Fibroblast of the aortic adventitia (primary cell): ENCODE measurements around the gene TSPAN18. TPM values are rescaled to one million over a fixed set of nuclear protein-coding genes. Genes with fewer than 3 reads are reported as not detected.
A peak's percentile ranks its signal among the peaks of the same experiment; 100 is the strongest.

ENCODE experiments used
- DNase-seq: peaks from one replicate; pipeline ENCODE4 v3.0.0-alpha.2; 2010; ENCODE audit warnings: low read depth
- H3K4me3 ChIP-seq: 2 replicates; pipeline ENCODE4 v1.5.1; 2011; ENCODE audit warnings: low read depth, mild to moderate bottlenecking, control low read depth, low read length, moderate library complexity
- total RNA-seq: library from RNA; depleted of rRNA; stranded (reverse); fragments of >200 nt; gene quantifications from 2 replicates; pipeline ENCODE4 v1.2.3, GENCODE V29; 2012; ENCODE audit warnings: low replicate concordance
- TF ChIP-seq, protein P1 (sequence below): IDR thresholded peaks from 2 replicates; pipeline ENCODE4 v1.5.1; 2011; ENCODE audit warnings: mild to moderate bottlenecking, low read length, control low read depth, inconsistent platforms; ENCODE audit not compliant: insufficient read depth

TSPAN18 gene
- total RNA-seq, 1 donor = under 0.01 TPM

DNA sequence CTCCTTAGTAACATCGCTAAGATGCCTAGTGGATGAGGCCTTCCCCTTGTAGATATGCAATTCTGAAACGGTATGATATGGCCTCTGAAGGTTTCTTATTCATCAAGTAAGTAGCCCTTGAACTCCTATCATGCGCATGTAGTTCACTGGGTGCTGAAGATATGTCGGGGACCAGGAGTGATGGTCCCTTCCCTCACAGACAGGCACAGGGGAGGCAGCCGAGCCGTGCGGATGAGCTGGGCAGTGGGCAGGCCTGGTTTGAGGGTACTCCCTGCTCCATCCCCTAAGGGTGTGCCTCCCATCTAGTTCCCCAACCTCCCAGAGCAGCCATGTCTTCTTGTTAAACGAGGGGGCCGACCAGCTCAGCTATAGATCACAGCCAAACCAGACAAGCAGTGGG is 183.8 kb downstream of the TSPAN18 start:
- TF ChIP-seq, protein P1, sequence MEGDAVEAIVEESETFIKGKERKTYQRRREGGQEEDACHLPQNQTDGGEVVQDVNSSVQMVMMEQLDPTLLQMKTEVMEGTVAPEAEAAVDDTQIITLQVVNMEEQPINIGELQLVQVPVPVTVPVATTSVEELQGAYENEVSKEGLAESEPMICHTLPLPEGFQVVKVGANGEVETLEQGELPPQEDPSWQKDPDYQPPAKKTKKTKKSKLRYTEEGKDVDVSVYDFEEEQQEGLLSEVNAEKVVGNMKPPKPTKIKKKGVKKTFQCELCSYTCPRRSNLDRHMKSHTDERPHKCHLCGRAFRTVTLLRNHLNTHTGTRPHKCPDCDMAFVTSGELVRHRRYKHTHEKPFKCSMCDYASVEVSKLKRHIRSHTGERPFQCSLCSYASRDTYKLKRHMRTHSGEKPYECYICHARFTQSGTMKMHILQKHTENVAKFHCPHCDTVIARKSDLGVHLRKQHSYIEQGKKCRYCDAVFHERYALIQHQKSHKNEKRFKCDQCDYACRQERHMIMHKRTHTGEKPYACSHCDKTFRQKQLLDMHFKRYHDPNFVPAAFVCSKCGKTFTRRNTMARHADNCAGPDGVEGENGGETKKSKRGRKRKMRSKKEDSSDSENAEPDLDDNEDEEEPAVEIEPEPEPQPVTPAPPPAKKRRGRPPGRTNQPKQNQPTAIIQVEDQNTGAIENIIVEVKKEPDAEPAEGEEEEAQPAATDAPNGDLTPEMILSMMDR = no peak

DNA sequence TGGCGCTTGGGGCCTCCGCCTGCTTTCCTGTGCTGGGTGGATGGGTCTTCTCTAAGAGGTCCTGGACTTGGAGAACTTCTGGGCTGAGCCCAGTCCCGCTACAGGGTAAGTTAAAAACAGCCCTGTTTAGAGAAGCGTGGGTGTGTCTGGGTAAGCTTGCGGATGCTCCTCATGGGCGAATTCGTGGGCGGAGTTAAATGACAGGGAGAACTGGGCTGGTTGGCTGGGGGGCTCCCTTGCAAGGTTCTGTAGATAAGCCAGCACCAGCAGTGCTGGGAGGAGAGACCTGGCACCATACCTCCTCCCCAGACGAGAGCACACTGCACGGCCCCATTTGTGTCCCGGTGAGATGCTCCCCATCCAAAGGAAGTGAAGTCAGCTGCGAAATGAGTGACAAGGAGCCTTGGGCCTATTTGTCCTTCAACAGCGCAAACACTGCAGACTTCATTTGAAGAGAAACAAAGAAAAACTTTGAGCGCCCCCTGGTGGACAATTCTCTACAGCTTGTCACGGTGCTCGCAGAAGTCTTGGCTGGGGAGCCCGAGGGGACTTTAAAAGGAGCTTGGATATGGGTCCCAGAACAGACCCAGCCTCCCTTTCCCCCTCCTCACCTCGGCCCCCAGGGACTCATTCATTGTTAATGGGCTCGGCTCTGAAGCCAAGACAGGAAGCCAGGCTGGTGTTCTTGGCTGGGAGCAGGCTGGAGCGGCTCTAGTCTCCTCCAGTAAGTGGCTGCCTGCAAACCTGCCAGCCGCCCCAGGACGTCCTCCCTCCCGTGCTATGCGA is 184.5 kb downstream of the TSPAN18 start:
- peak; percentile 87 for DNase-seq
- TF ChIP-seq, protein P1 = peak; percentile 65
- no peak overlapping the region for H3K4me3 ChIP-seq

More for the DNA sequence above, 183.8 kb downstream of the TSPAN18 start:
- DNase-seq = no peak
- H3K4me3 ChIP-seq = no peak overlapping the region

DNA sequence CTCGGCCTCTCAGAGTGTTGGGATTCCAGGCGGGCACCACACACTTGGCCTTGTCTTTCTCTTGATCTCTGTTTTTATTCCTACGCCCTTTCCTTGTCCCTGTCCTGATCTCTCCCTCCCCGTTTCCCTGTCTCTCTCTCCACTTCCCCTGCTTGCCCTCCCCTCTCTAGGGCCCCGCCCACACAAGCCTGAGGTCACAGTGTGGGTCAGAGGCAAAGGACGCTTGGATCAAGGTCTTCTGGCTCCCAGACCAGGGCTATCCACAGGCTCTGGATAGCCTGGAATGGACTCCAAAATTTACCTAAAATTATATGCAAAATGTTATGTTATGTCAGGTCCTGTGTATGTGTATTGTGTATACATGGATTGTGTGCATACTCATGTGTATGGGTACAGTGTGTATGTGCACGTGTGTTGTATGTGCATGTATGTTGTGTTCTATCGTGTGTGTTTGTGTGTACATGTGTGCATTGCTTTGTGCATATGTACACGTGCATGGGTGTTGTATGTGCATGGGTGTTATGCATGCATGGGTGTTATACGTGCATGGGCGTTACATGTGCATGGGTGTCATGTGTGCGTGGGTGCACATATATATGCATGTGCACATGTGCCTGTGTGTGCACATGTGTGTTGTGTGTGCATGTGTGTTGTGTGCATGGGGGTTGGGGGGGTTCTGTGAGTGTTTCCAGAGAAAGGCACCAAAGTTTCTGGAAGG is 185.7 kb downstream of the TSPAN18 start:
- H3K4me3 ChIP-seq = no peak overlapping the region
- TF ChIP-seq, protein P1 = no peak
- DNase-seq = no peak

DNA sequence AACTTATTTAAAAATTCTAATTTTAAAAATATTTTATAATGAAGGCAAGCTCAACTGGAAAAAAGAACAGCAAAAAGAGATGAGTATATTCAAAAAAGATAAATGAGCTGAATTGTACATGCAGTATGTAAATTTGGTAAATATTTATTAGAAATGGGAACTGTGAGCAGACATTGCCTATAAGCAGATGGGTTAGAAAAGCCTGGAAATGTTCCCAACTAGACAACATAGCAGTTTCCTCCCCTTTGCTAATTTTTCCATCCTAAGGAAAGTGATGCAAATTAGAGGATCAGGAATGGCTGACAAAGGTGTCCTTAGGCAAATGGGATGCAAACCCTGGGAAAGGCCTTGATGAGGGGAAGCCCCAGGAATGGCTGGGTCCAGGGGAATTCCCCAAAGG is 186.7 kb downstream of the TSPAN18 start:
- TF ChIP-seq, protein P1 = no peak
- H3K4me3 ChIP-seq = no peak overlapping the region
- DNase-seq = no peak

DNA sequence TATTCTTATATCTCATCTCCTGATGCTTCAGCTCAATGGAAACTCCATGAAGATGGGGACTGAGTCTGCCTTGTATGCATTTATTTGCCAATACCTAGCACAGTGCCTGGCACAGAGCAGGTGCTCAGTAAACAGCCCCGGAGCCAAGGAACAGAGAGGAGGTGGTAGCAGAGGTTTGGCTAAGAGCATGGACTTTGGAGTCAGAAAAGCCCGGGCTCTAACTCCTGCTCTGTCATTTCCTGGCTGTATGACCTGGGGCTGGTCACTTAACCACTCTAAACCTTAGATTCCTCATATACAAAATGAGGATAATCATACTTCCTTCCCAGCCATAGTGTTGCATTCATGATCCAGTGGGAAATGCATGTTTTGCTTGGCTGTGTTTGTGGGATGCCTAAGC is 187.3 kb downstream of the TSPAN18 start:
- TF ChIP-seq, protein P1 = no peak
- H3K4me3 ChIP-seq = no peak overlapping the region
- no peak for DNase-seq

DNA sequence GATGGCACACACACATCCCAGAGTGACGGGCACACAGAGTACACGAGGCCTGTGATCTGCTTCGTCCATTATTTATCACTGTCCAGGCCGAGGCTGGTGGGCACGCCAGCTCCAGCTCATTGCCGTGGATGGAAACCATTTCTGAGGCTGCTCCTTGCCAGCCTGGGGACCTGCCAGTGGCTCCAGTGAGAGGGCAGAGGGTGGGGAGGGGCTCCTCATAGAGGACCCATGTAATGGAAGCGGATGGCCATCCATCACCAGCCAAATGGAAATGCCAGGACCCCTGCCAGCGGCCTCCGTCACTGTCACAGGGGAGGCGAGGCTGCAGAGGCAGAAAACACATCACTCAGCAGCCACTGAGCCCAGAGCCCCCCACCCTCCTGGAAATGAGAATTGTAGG is 188.2 kb downstream of the TSPAN18 start:
- TF ChIP-seq, protein P1 = no peak

More for the DNA sequence above, 188.2 kb downstream of the TSPAN18 start:
- no peak overlapping the region for H3K4me3 ChIP-seq
- no peak for DNase-seq
